Measurements from ENCODE around the gene TRERF1.
"Not testable (repeated sequence)": the region's sequence is repeated elsewhere in the genome, so short reads cannot be mapped to it uniquely, and the experiment has no call there.

The TRERF1 gene

GRCh38 chr6:42450477-42451332 lies 1.0 kb downstream of the TRERF1 start:
- peak; percentile 30 to 54 (median 31) for DNase-seq

GRCh38 chr6:42449917-42450476 lies 1.7 kb downstream of the TRERF1 start:
- no peak for DNase-seq

- DNase-seq, result peak in 1 of 3 donors; percentile 22
Observed at GRCh38 chr6:42448927-42449659, 2.6 kb downstream of the TRERF1 start.

GRCh38 chr6:42448391-42448790 lies 3.3 kb downstream of the TRERF1 start:
- peak in 2 of 3 donors; percentile 14 to 30 for DNase-seq

GRCh38 chr6:42446996-42447395 lies 4.7 kb downstream of the TRERF1 start:
- DNase-seq, result no peak

- DNase-seq, result no peak
Observed at GRCh38 chr6:42446370-42446769, 5.4 kb downstream of the TRERF1 start.

- not testable (repeated sequence) for DNase-seq
Observed at GRCh38 chr6:42445955-42446354, 5.8 kb downstream of the TRERF1 start.

- no peak for DNase-seq
Observed at GRCh38 chr6:42443312-42444060, 8.2 kb downstream of the TRERF1 start.

- no peak for DNase-seq
Observed at GRCh38 chr6:42441697-42442081, 10.0 kb downstream of the TRERF1 start.

GRCh38 chr6:42440778-42441696 lies 10.7 kb downstream of the TRERF1 start:
- no peak for DNase-seq

- DNase-seq, result no peak
Observed at GRCh38 chr6:42440027-42440426, 11.7 kb downstream of the TRERF1 start.

- DNase-seq, result no peak
Observed at GRCh38 chr6:42436825-42437224, 14.9 kb downstream of the TRERF1 start.

- DNase-seq, result no peak
Observed at GRCh38 chr6:42434237-42434636, 17.5 kb downstream of the TRERF1 start.

GRCh38 chr6:42433409-42433808 lies 18.3 kb downstream of the TRERF1 start:
- no peak for DNase-seq

- no peak for DNase-seq
Observed at GRCh38 chr6:42431877-42432276, 19.8 kb downstream of the TRERF1 start.

GRCh38 chr6:42431356-42431755 lies 20.4 kb downstream of the TRERF1 start:
- DNase-seq, result no peak

- DNase-seq, result no peak
Observed at GRCh38 chr6:42429836-42430235, 21.9 kb downstream of the TRERF1 start.

- no peak for DNase-seq
Observed at GRCh38 chr6:42429042-42429585, 22.6 kb downstream of the TRERF1 start.

GRCh38 chr6:42428326-42429041 lies 23.2 kb downstream of the TRERF1 start:
- peak; percentile 39 to 48 (median 42) for DNase-seq

GRCh38 chr6:42427871-42428270 lies 23.9 kb downstream of the TRERF1 start:
- no peak for DNase-seq

- DNase-seq, result no peak
Observed at GRCh38 chr6:42426191-42426590, 25.5 kb downstream of the TRERF1 start.
